GM11168 (cell line): ENCODE results near the gene PKIB.

Experiments
- in situ Hi-C: fragments of 300-500 bp; cut with MboI; formaldehyde crosslinking; loops from one replicate; pipeline ENCODE4 v1.12.0; 2022; ENCODE audit warnings: low sequenced_read_pairs; ENCODE audit not compliant: unreplicated experiment

PKIB gene

GRCh38 chr6:122702841-122703240 is 92.6 kb downstream of the PKIB start:
- in situ Hi-C loops: no loop called here

DNA sequence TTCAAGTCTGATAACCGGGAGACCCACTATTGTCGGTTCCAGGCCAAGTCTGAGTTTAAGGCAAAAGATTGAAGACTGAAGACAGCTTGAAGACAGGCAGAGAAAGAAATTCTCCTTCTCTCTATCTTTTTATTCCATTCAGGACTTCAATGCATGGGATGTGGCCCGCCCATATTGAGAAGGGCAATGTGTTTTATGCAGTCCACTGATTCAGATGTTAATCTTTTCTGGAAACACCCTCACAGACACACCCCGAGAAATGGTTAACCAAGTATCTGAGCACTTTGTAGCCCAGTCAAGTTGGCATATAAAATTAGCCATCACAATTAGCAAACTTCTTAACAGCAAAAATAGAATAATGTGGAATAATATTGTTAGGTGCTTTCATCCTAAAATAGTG is 93.9 kb downstream of the PKIB start:
- in situ Hi-C loops: no loop called here

GRCh38 chr6:122709922-122710512 is 99.8 kb downstream of the PKIB start:
- in situ Hi-C loops: no loop called here

DNA sequence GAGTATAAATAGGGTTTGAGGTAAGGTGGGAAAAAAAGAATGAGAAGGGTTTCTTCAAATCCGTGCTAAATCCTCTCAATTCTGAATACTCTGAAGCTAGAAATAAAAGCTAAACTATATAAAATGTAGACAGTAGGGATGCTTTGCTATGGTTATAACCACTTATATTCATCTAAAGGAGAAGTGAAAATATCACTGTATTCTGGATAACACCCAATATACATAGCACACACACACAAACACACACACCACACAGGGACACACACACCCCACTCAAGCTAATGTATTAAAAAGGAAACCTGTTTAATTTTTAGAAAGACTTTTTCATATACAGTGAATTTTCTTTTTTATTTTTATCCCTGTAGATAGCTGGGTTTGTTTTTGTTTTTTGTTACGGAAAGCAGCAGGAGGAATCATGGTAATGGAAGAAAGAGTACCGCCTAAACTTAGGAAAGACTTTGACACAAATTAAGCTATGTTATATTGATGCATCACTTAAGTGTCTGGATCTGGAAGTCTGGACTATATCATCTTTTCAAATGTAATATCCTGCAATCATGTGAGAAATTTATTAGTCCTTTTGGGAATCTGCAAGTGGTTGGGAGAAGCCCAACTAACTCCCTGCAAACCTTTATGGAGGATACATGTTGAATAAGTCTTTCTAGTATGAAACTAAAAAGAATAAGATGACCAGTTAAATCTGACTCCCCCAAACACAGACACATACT is 100.9 kb downstream of the PKIB start:
- in situ Hi-C loops: no loop called here

DNA sequence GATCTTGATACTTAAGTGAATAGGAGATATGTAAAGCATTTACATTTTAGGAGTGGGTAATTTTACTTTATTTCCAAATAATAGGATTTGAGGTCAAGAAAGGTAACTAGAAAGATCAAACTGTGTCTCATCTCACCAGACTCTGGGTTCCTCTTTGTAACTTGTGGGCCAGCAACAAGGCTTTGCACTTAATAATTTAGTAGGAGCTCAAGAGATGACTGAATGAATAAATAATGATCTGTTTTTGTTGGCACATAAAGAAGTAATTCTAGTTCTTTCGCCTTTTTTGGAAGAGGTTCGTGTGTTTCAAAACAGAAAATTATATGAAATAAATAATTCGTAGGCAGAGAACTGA is 101.9 kb downstream of the PKIB start:
- in situ Hi-C loops: no loop called here

DNA sequence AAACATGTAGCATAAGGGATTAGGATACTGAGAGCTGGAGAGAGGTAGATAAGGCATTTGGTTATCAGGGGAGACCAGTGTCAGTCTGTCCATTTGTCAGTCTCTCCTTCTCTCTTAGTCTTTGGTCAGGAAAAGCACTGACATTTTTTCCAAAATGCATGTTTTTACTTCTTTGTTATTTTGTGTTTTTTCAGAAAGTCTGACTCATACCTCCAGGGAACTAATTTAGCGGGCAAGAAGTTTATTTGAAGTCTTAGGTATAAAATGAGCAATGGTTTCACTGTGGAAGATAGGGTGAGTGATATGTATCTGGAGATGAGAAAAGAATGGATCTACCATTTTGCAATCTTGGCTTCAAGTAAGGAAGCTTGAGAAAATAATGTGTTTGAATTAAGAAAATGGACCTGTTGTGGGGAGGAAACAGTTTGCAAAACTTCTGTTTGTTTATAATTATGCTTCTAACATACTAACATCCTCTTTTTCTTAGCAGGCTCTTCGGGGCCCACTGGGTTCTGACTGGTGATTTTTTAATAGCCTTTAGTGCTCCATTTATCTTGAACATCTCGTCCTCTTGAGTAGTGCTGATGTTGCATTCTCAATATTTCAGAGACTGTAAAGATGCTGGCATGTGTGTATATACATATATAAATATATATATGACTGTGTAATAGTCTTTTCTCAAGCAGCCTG is 102.4 kb downstream of the PKIB start:
- in situ Hi-C loops: no loop called here

- in situ Hi-C loops: no loop called here
Observed at GRCh38 chr6:122713138-122713537, 102.9 kb downstream of the PKIB start.

DNA sequence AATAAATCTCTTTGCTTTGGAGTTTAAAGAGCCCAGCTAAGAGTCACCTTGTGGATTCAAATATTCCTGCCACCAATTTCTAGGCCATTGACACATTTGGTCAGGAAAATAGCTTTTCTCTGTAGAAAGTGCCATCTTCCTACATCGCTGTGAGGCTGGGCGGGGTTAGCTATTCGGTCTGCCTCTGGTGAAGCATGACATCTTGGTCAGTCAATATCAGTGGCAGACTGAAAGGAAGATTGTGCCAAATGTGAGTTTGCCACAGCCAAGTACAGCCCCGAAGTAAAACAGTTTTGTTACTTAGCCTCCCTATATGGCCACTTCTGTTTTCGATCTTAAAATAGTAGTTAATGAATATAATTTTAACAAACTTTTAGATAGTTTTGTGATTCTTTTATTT is 103.9 kb downstream of the PKIB start:
- in situ Hi-C loops: no loop called here

DNA sequence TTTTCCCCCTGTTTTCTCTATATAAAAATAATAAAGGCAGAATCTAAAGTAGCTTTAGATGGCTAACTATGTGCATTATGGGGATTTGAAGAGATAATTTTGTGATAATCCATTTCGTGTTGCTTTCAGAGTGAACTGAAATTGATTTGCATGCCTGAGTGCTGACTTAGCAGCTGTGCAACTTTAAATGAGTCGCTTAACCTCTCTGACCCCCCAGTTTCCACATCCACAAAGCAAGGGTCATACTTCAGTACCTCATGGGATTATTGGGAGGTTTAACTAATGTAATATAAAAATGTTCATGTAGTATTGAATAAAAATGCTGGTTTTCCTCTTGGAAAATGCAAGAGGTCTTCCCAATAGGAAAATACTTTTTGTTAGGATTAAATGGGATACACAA is 105.5 kb downstream of the PKIB start:
- in situ Hi-C loops: no loop called here

GRCh38 chr6:122717350-122717749 is 107.1 kb downstream of the PKIB start:
- in situ Hi-C loops: no loop called here

- in situ Hi-C loops: no loop called here
Observed at GRCh38 chr6:122718616-122719015, 108.4 kb downstream of the PKIB start.

DNA sequence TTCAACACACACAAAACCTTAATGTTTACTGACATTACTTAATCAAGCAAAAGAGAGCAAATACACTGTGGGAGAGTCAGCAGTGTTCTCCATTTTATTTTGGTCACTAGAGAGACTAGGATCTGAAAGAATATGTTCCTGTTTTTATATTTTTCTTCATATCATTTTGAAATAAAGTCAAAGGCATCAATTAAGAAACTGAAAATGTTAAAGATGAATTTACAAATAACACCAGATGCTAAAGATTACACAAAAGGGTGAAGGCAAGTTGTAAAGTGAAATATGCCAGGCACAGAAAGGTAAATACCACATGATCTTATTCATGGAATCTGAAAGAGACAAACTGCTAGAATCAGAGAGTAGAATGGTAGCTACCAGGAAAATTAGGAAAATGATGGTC is 109.0 kb downstream of the PKIB start:
- in situ Hi-C loops: no loop called here

DNA sequence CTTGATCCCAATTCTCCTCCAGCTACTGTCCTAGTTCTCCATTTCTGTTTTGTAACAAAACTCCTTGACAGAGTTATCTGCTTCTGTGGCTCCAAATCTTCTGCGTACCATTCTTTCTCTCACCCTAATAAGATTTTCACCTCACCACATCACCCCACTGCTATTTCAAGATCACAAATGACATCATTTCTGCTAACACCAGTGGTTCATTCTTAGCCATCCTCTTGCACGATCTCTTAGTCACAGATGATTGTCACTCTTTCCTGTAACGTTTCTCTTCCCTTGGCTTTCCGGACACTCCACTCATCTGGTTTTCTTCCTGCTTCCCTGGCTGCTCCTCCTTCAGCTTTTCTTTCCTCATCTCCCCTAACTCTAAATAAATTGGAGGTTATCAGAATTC is 112.5 kb downstream of the PKIB start:
- in situ Hi-C loops: loop anchor here (10.0 kb wide), 1 partner anchor 112 kb away; no protein-coding TSS in a partner anchor

DNA sequence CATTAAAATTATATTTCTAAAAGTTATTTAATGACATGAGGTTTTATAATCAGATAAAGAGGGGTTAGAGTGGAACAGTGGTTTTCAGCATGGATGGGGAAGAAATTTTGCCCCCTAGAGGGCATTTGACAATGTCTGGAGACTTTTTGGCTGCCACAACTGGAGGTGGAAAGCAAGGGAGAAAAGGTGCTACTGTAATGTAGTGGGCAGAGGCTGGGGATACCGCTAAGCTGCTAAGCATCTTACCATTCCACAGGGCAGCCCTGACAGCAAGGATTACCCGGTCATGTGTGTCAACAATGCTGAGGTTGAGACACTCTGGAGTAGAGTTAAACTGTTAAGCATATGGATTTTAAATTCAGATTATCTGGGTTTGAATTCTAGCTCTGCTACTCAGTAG is 116.4 kb downstream of the PKIB start:
- in situ Hi-C loops: loop anchor here (10.0 kb wide), 1 partner anchor 108 kb away; no protein-coding TSS in a partner anchor

DNA sequence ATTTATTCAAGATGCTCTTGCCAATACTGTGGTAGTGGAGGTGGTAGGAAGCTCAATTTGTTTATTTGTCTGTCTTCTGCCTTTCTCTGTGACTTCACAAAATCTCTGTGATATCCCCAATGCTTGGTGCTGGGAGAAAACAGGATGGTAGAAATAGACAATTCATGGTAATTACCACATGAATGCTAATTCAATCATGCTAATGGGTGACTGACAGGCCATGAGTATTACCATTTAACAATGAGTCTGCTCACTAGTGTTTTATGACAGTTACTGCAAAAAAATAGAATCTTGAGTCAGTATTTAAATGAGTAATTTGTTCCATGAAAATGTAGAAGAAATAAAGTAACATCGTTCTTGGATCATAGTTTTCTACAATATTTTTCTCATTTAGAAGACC is 117.0 kb downstream of the PKIB start:
- in situ Hi-C loops: loop anchor here (10.0 kb wide), 1 partner anchor 108 kb away; no protein-coding TSS in a partner anchor

- in situ Hi-C loops: no loop called here
Observed at GRCh38 chr6:122730334-122730733, 120.1 kb downstream of the PKIB start.

DNA sequence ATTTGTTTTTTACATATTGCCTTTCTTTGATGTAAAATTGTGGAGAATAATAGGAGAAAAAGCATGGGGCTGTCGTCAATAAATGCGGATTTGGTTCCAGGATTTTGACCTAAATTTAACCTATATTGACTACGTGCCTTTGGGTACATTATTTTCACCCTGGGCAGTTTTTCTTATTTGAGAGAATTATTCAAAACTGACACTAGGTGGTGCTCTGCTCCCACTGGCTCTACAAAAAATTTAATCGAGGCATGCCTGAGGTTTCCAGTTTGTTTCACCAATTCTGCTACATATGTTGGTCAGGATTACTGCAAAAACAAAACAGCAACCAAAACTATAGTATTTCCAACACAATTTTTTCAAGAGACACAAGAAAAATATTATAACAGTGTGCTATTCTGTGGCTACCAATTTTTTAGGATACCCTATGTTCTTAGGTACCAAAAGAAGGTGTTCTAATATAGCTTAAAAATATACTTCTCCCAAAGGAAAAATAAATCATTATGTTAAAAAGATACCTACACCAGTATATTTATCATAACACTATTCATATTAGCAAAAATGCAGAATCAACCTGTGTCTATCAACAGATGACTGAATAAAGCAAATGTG is 120.7 kb downstream of the PKIB start:
- in situ Hi-C loops: no loop called here

DNA sequence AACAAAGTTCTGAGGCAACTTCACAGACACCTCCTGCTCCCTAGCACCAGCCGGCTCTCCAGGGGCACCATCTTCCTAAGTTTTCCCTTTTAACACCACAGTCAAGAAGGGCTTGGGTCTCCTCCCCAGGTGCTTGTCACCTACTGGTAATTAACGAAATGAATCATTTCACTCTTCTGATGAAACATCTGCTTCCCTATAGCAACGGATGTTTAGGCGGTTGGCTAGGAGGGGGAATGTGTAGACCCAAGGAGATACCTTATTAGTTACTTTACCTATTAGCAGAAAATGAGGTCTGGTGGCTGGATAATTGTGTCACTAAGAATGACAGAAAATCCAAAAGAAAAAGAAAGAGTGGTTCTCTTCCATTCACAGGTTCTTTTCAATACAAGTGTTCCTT is 123.1 kb downstream of the PKIB start:
- in situ Hi-C loops: no loop called here

- in situ Hi-C loops: no loop called here
Observed at GRCh38 chr6:122734529-122735395, 124.6 kb downstream of the PKIB start.

GRCh38 chr6:122735582-122735981 is 125.4 kb downstream of the PKIB start:
- in situ Hi-C loops: no loop called here
